ENCODE results near the gene RUNX1.

Gene RUNX1

DNA sequence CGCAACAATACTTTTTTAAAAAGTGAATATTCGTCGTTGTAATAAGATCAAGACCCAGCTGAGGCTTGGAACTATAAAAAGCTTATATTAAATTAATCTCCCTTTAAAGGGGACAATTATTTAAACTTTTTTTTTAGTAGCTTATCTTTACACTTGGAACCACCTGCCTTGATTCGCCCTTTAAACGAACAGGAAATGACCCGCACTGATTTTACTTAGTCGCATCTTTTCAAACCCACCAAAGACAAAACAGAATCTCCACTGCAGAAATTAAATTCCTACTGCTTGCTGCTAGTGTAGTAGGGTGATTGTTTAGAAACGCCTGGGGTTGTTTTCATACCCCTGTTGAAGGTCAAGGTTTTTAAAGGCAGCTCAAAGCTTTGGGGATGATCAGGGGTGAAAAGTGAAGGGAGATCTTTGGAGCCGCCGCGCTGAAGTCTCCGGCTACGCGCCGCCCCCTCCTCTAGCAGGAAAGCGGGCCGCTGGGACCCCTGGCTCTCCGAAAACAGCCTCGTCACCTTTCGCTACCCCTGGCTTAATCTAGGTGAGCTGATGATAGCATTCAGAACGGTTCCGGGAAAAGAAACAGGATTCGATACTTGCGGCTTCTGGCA, 163.4 kb downstream of the RUNX1 start:
- peak overlapping the region; percentile 85 for H3K4me3 ChIP-seq
- no peak for DNase-seq (ENCODE audit: low spot score)
- H3K27ac ChIP-seq: peak overlapping the region; percentile 61 to 94
- TF ChIP-seq, protein P1, sequence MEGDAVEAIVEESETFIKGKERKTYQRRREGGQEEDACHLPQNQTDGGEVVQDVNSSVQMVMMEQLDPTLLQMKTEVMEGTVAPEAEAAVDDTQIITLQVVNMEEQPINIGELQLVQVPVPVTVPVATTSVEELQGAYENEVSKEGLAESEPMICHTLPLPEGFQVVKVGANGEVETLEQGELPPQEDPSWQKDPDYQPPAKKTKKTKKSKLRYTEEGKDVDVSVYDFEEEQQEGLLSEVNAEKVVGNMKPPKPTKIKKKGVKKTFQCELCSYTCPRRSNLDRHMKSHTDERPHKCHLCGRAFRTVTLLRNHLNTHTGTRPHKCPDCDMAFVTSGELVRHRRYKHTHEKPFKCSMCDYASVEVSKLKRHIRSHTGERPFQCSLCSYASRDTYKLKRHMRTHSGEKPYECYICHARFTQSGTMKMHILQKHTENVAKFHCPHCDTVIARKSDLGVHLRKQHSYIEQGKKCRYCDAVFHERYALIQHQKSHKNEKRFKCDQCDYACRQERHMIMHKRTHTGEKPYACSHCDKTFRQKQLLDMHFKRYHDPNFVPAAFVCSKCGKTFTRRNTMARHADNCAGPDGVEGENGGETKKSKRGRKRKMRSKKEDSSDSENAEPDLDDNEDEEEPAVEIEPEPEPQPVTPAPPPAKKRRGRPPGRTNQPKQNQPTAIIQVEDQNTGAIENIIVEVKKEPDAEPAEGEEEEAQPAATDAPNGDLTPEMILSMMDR (IDR thresholded peaks at IDR 0.05): no peak

DNA sequence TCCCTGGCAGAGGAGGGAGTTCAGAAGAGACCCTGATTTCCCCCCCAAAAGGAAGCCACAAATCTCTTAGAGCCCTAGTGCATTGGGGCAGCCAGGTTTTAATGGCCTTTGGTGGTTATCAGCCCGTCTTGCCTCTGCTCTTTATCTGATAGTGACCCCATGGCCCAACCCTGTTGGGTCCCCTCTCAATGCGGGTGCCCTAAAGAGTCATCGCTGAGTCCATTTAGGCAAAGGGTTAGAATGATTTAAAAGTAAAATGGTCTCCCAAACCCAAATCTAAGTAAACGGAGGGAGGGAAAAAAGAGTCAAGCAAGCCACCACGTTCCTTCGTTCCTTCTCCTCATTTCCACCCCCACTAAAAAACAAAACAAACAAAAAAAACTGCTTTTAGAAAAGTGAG, 164.0 kb downstream of the RUNX1 start:
- TF ChIP-seq, protein P1 (IDR thresholded peaks at IDR 0.05): no peak
- H3K27ac ChIP-seq: peak overlapping the region; percentile 53 to 61
- DNase-seq (ENCODE audit: low spot score): no peak
- H3K4me3 ChIP-seq: peak overlapping the region; percentile 85

DNA sequence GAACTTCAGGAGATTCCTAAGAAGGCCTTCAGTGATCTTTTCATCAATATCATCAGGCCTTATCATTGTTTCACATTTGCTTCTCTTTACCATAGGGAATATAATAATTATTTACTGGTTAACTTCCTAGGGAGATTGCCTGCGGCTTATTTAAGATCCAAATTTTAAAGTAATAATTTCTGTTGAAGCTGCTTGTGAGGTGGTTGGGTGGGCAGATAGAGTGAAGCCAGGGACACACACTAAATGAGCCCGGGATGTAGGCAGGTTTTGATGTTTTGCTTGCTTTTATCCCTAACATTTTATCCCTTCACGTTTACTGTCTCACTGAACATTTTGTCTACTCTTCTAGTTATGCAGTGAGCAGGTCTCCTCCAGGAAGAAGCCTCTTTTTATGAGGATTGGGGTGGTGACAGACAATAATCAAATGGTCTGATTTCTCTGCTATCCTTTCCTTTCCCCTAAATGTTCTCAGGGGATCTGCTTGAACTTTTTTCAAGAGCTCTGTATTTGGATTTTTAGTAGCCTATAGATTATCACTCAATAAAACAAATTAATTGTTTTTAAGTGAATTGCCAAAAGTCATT, 164.7 kb downstream of the RUNX1 start:
- no peak for DNase-seq (ENCODE audit: low spot score)
- Histone ChIP-seq H3K27ac (peak overlapping the region; percentile 51 to 61), H3K4me3 (peak overlapping the region; percentile 85)
- TF ChIP-seq, protein P1 (IDR thresholded peaks at IDR 0.05): no peak

DNA sequence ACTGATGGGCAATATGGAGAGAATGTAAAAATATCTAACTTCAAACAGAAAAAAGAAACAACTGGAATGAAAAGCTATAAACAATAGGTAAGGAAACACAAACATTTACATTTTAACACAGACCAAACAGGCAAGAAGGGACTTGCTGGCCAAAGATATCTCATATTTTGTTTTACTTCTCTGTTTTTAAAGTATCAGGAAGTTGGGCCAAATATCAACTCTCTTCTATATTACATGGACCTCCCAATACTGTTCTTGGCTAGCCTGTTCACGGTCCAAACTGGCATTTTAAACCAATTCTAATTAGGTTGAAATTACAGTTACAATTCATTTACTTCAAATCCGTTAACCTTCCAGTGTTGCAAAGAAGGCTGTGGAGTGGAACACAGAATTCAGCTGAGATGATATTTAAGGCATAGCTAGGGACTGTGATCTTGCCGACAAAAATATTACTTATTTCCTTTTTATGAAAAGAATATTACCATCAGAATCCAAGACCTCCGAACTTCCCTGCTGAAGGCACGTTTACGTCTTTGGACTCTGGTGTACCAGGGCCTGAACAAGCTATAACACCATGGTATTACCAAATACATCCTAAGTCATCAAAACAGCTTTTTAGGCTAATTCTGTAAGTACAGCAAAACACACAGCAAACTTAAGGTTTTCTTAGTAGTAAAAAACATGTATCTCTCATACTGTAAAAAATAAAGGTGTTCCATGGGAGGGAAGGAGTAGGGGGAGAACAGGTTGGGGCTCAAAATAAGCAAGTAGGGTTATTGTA, 165.4 kb downstream of the RUNX1 start:
- DNase-seq (ENCODE audit: low spot score): no peak
- TF ChIP-seq, protein P1 (IDR thresholded peaks at IDR 0.05): no peak
- H3K4me3 ChIP-seq: peak overlapping the region; percentile 85
- peak overlapping the region; percentile 51 to 61 for H3K27ac ChIP-seq

DNA sequence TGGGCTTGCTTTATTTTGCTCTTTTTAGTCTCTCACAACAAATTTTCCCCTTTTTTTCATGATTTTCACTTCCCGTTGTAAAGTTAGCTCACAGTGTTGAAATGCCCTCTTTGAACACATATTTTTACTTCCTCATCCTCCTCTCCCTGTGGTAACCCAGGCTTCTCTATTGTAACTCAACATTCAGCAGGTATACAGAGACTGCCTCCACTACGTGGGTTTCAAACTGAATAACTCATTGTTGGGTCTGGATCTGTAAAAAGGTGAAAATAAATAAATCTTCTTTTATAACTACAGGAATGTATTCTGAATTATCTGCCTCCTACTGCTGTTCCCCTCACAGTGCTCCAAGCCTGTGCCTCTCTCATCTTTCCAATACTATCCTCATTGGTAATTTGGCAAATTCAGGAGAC, 166.4 kb downstream of the RUNX1 start:
- TF ChIP-seq, protein P1 (IDR thresholded peaks at IDR 0.05): no peak
- no peak for DNase-seq (ENCODE audit: low spot score)
- H3K4me3 ChIP-seq: no peak overlapping the region
- H3K27ac ChIP-seq: peak overlapping the region; percentile 5 to 30

DNA sequence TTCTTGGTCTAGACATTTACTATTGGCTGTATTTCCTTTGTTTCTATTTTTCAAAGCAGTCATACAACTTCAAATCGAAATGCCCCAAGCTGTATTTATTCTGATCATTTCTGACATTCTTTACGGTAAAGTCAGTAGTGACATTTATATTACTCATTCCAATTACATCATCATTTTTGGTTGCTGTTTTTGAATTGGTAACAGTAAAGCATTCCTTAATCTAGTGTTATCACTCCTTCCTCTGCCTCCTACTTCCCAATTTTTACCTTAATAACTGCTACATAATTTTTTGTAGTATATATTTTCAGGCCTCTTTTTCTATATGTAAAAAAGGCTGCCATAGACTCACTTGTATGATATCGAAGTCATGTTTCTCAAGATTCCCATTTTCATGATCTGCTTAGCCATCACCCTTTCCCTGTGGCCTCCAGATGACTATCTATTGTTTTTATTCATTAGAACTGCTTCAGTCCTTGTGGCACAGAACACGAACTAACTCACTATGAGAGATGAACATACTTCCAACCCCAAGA, 167.2 kb downstream of the RUNX1 start:
- TF ChIP-seq, protein P1 (IDR thresholded peaks at IDR 0.05): no peak
- H3K27ac ChIP-seq: peak overlapping the region; percentile 30 to 70
- DNase-seq (ENCODE audit: low spot score): no peak
- H3K4me3 ChIP-seq: peak overlapping the region; percentile 35
